ENCODE data around the gene BMAL1.

DNA sequence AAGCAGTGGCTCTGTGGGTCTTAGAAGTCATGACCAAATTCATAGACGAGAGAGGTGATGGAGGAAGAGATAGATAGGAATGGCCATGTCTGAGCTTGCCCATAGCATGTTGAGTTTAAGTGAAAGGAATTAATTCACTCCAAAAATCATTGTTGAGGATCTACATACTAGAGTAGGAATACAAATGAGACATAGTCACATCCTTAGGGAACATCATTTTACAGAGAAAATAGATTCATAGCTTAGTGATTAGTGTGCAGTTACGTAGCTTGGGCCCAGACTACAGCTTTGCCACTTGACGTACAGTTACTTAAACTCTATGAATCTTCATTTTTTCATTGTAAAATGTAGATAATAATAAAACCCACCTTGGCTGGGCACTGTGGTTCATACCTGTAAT is 21.4 kb upstream of the BMAL1 start:
- TF ChIP-seq TCF4 (CRISPR knock-in tag; IDR thresholded peaks at IDR 0.05; ENCODE audit: borderline replicate concordance) (no peak), BACH2 (CRISPR knock-in tag; IDR thresholded peaks at IDR 0.05; ENCODE audit: borderline replicate concordance) (no peak), TOX (CRISPR knock-in tag; IDR thresholded peaks at IDR 0.05; ENCODE audit: borderline replicate concordance) (no peak), ISL1 (CRISPR knock-in tag; IDR thresholded peaks at IDR 0.05) (no peak), RARB (CRISPR knock-in tag; IDR thresholded peaks at IDR 0.05) (no peak), SNAI2 (CRISPR knock-in tag; IDR thresholded peaks at IDR 0.05) (no peak), ZNF565 (CRISPR knock-in tag; conservative IDR thresholded peaks at IDR 0.05; ENCODE audit: low read depth) (no peak)
- TF ChIP-seq, protein P1, sequence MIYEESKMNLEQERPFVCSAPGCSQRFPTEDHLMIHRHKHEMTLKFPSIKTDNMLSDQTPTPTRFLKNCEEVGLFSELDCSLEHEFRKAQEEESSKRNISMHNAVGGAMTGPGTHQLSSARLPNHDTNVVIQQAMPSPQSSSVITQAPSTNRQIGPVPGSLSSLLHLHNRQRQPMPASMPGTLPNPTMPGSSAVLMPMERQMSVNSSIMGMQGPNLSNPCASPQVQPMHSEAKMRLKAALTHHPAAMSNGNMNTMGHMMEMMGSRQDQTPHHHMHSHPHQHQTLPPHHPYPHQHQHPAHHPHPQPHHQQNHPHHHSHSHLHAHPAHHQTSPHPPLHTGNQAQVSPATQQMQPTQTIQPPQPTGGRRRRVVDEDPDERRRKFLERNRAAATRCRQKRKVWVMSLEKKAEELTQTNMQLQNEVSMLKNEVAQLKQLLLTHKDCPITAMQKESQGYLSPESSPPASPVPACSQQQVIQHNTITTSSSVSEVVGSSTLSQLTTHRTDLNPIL (CRISPR knock-in tag; IDR thresholded peaks at IDR 0.05; ENCODE audit: low read depth) = no peak
- TF ChIP-seq, protein P2, sequence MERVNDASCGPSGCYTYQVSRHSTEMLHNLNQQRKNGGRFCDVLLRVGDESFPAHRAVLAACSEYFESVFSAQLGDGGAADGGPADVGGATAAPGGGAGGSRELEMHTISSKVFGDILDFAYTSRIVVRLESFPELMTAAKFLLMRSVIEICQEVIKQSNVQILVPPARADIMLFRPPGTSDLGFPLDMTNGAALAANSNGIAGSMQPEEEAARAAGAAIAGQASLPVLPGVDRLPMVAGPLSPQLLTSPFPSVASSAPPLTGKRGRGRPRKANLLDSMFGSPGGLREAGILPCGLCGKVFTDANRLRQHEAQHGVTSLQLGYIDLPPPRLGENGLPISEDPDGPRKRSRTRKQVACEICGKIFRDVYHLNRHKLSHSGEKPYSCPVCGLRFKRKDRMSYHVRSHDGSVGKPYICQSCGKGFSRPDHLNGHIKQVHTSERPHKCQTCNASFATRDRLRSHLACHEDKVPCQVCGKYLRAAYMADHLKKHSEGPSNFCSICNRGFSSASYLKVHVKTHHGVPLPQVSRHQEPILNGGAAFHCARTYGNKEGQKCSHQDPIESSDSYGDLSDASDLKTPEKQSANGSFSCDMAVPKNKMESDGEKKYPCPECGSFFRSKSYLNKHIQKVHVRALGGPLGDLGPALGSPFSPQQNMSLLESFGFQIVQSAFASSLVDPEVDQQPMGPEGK (CRISPR knock-in tag; IDR thresholded peaks at IDR 0.05; ENCODE audit: borderline replicate concordance) = no peak
